ENCODE data around the gene USPL1.
"Not testable (repeated sequence)": the region's sequence is repeated elsewhere in the genome, so short reads cannot be mapped to it uniquely, and the experiment has no call there.

USPL1 gene

GRCh38 chr13:30651648-30652047, 33.9 kb downstream of the USPL1 start:
- DNase-seq; H3K27ac ChIP-seq (ENCODE audit: insufficient read depth, low read length, poor library complexity, severe bottlenecking); H3K4me1 ChIP-seq (ENCODE audit: control insufficient read depth, insufficient read depth, low read length, poor library complexity, severe bottlenecking); H3K9me3 ChIP-seq (ENCODE audit: control insufficient read depth, low read length); H3K4me3 ChIP-seq (ENCODE audit: insufficient read depth, low read depth, low read length, poor library complexity, severe bottlenecking); H3K27me3 ChIP-seq (replicated peaks; ENCODE audit: control insufficient read depth, insufficient read depth, low read length, poor library complexity, severe bottlenecking): not testable (repeated sequence)
- H3K36me3 ChIP-seq (ENCODE audit: control insufficient read depth, insufficient read depth, low read length) = peaks cover 57% of the 10 kb centered on the region

- no peaks in the 10 kb centered on the region for H3K27me3 ChIP-seq (replicated peaks; ENCODE audit: control insufficient read depth, insufficient read depth, low read length, poor library complexity, severe bottlenecking)
- no peak overlapping the region for H3K27ac ChIP-seq (ENCODE audit: insufficient read depth, low read length, poor library complexity, severe bottlenecking)
- H3K36me3 ChIP-seq (ENCODE audit: control insufficient read depth, insufficient read depth, low read length) = peaks cover 56% of the 10 kb centered on the region
- H3K4me1 ChIP-seq (ENCODE audit: control insufficient read depth, insufficient read depth, low read length, poor library complexity, severe bottlenecking) = peaks cover 8% of the 10 kb centered on the region
- DNase-seq = no peak
- H3K9me3 ChIP-seq (ENCODE audit: control insufficient read depth, low read length) = no peaks in the 10 kb centered on the region
- no peak overlapping the region for H3K4me3 ChIP-seq (ENCODE audit: insufficient read depth, low read depth, low read length, poor library complexity, severe bottlenecking)
Observed at GRCh38 chr13:30652746-30653386, 35.1 kb downstream of the USPL1 start.

GRCh38 chr13:30654430-30654829, 36.7 kb downstream of the USPL1 start:
- H3K4me3 ChIP-seq (ENCODE audit: insufficient read depth, low read depth, low read length, poor library complexity, severe bottlenecking) = no peak overlapping the region
- H3K27ac ChIP-seq (ENCODE audit: insufficient read depth, low read length, poor library complexity, severe bottlenecking) = peak overlapping the region; percentile 19
- no peaks in the 10 kb centered on the region for H3K9me3 ChIP-seq (ENCODE audit: control insufficient read depth, low read length)
- H3K4me1 ChIP-seq (ENCODE audit: control insufficient read depth, insufficient read depth, low read length, poor library complexity, severe bottlenecking) = peaks cover 8% of the 10 kb centered on the region
- DNase-seq = peak in 2 of 3 donors; percentile 4 to 9
- H3K27me3 ChIP-seq (replicated peaks; ENCODE audit: control insufficient read depth, insufficient read depth, low read length, poor library complexity, severe bottlenecking) = no peaks in the 10 kb centered on the region
- peaks cover 56% of the 10 kb centered on the region for H3K36me3 ChIP-seq (ENCODE audit: control insufficient read depth, insufficient read depth, low read length)

- H3K4me3 ChIP-seq (ENCODE audit: insufficient read depth, low read depth, low read length, poor library complexity, severe bottlenecking) = no peak overlapping the region
- no peak overlapping the region for H3K27ac ChIP-seq (ENCODE audit: insufficient read depth, low read length, poor library complexity, severe bottlenecking)
- H3K4me1 ChIP-seq (ENCODE audit: control insufficient read depth, insufficient read depth, low read length, poor library complexity, severe bottlenecking) = peaks cover 8% of the 10 kb centered on the region
- no peak for DNase-seq
- H3K9me3 ChIP-seq (ENCODE audit: control insufficient read depth, low read length) = no peaks in the 10 kb centered on the region
- peaks cover 49% of the 10 kb centered on the region for H3K36me3 ChIP-seq (ENCODE audit: control insufficient read depth, insufficient read depth, low read length)
- no peaks in the 10 kb centered on the region for H3K27me3 ChIP-seq (replicated peaks; ENCODE audit: control insufficient read depth, insufficient read depth, low read length, poor library complexity, severe bottlenecking)
Observed at GRCh38 chr13:30656178-30656577, 38.5 kb downstream of the USPL1 start.

GRCh38 chr13:30659980-30660379, 42.3 kb downstream of the USPL1 start:
- H3K9me3 ChIP-seq (ENCODE audit: control insufficient read depth, low read length) = no peaks in the 10 kb centered on the region
- no peak overlapping the region for H3K27ac ChIP-seq (ENCODE audit: insufficient read depth, low read length, poor library complexity, severe bottlenecking)
- no peak overlapping the region for H3K4me3 ChIP-seq (ENCODE audit: insufficient read depth, low read depth, low read length, poor library complexity, severe bottlenecking)
- H3K27me3 ChIP-seq (replicated peaks; ENCODE audit: control insufficient read depth, insufficient read depth, low read length, poor library complexity, severe bottlenecking) = no peaks in the 10 kb centered on the region
- peaks cover 39% of the 10 kb centered on the region for H3K36me3 ChIP-seq (ENCODE audit: control insufficient read depth, insufficient read depth, low read length)
- no peaks in the 10 kb centered on the region for H3K4me1 ChIP-seq (ENCODE audit: control insufficient read depth, insufficient read depth, low read length, poor library complexity, severe bottlenecking)
- DNase-seq = no peak

GRCh38 chr13:30660796-30661195, 43.1 kb downstream of the USPL1 start:
- Histone ChIP-seq H3K36me3 (ENCODE audit: control insufficient read depth, insufficient read depth, low read length) (peaks cover 32% of the 10 kb centered on the region), H3K27ac (ENCODE audit: insufficient read depth, low read length, poor library complexity, severe bottlenecking) (no peak overlapping the region), H3K27me3 (replicated peaks; ENCODE audit: control insufficient read depth, insufficient read depth, low read length, poor library complexity, severe bottlenecking) (no peaks in the 10 kb centered on the region), H3K9me3 (ENCODE audit: control insufficient read depth, low read length) (no peaks in the 10 kb centered on the region), H3K4me1 (ENCODE audit: control insufficient read depth, insufficient read depth, low read length, poor library complexity, severe bottlenecking) (peaks cover 3% of the 10 kb centered on the region), H3K4me3 (ENCODE audit: insufficient read depth, low read depth, low read length, poor library complexity, severe bottlenecking) (no peak overlapping the region)
- no peak for DNase-seq

GRCh38 chr13:30664689-30665275, 47.1 kb downstream of the USPL1 start:
- no peaks in the 10 kb centered on the region for H3K27me3 ChIP-seq (replicated peaks; ENCODE audit: control insufficient read depth, insufficient read depth, low read length, poor library complexity, severe bottlenecking)
- H3K4me3 ChIP-seq (ENCODE audit: insufficient read depth, low read depth, low read length, poor library complexity, severe bottlenecking) = no peak overlapping the region
- peaks cover 6% of the 10 kb centered on the region for H3K4me1 ChIP-seq (ENCODE audit: control insufficient read depth, insufficient read depth, low read length, poor library complexity, severe bottlenecking)
- H3K36me3 ChIP-seq (ENCODE audit: control insufficient read depth, insufficient read depth, low read length) = no peaks in the 10 kb centered on the region
- H3K27ac ChIP-seq (ENCODE audit: insufficient read depth, low read length, poor library complexity, severe bottlenecking) = no peak overlapping the region
- no peak for DNase-seq
- H3K9me3 ChIP-seq (ENCODE audit: control insufficient read depth, low read length) = no peaks in the 10 kb centered on the region

GRCh38 chr13:30665638-30666037, 47.9 kb downstream of the USPL1 start:
- Histone ChIP-seq H3K27me3 (replicated peaks; ENCODE audit: control insufficient read depth, insufficient read depth, low read length, poor library complexity, severe bottlenecking) (no peaks in the 10 kb centered on the region), H3K27ac (ENCODE audit: insufficient read depth, low read length, poor library complexity, severe bottlenecking) (no peak overlapping the region), H3K36me3 (ENCODE audit: control insufficient read depth, insufficient read depth, low read length) (no peaks in the 10 kb centered on the region), H3K4me1 (ENCODE audit: control insufficient read depth, insufficient read depth, low read length, poor library complexity, severe bottlenecking) (peaks cover 6% of the 10 kb centered on the region), H3K9me3 (ENCODE audit: control insufficient read depth, low read length) (no peaks in the 10 kb centered on the region), H3K4me3 (ENCODE audit: insufficient read depth, low read depth, low read length, poor library complexity, severe bottlenecking) (no peak overlapping the region)
- DNase-seq = no peak

- Histone ChIP-seq H3K4me3 (ENCODE audit: insufficient read depth, low read depth, low read length, poor library complexity, severe bottlenecking) (no peak overlapping the region), H3K27ac (ENCODE audit: insufficient read depth, low read length, poor library complexity, severe bottlenecking) (no peak overlapping the region), H3K27me3 (replicated peaks; ENCODE audit: control insufficient read depth, insufficient read depth, low read length, poor library complexity, severe bottlenecking) (no peaks in the 10 kb centered on the region), H3K36me3 (ENCODE audit: control insufficient read depth, insufficient read depth, low read length) (no peaks in the 10 kb centered on the region), H3K4me1 (ENCODE audit: control insufficient read depth, insufficient read depth, low read length, poor library complexity, severe bottlenecking) (peaks cover 6% of the 10 kb centered on the region), H3K9me3 (ENCODE audit: control insufficient read depth, low read length) (no peaks in the 10 kb centered on the region)
- no peak for DNase-seq
Observed at GRCh38 chr13:30666113-30666512, 48.4 kb downstream of the USPL1 start.

- Histone ChIP-seq H3K4me1 (ENCODE audit: control insufficient read depth, insufficient read depth, low read length, poor library complexity, severe bottlenecking) (peaks cover 6% of the 10 kb centered on the region), H3K27ac (ENCODE audit: insufficient read depth, low read length, poor library complexity, severe bottlenecking) (no peak overlapping the region), H3K9me3 (ENCODE audit: control insufficient read depth, low read length) (no peaks in the 10 kb centered on the region), H3K27me3 (replicated peaks; ENCODE audit: control insufficient read depth, insufficient read depth, low read length, poor library complexity, severe bottlenecking) (no peaks in the 10 kb centered on the region), H3K36me3 (ENCODE audit: control insufficient read depth, insufficient read depth, low read length) (no peaks in the 10 kb centered on the region), H3K4me3 (ENCODE audit: insufficient read depth, low read depth, low read length, poor library complexity, severe bottlenecking) (no peak overlapping the region)
- no peak for DNase-seq
Observed at GRCh38 chr13:30667014-30667413, 49.3 kb downstream of the USPL1 start.

Measured in effector memory CD4-positive, alpha-beta T cell (primary cell).